ENCODE results near the gene IPO4. TPM values are rescaled to one million over a fixed set of nuclear protein-coding genes. Genes with fewer than 3 reads are reported as not detected.

Gene IPO4
- total RNA-seq, 4 donors from 2014 or later: 12.1 to 60.0 (median 17.3) TPM

DNA sequence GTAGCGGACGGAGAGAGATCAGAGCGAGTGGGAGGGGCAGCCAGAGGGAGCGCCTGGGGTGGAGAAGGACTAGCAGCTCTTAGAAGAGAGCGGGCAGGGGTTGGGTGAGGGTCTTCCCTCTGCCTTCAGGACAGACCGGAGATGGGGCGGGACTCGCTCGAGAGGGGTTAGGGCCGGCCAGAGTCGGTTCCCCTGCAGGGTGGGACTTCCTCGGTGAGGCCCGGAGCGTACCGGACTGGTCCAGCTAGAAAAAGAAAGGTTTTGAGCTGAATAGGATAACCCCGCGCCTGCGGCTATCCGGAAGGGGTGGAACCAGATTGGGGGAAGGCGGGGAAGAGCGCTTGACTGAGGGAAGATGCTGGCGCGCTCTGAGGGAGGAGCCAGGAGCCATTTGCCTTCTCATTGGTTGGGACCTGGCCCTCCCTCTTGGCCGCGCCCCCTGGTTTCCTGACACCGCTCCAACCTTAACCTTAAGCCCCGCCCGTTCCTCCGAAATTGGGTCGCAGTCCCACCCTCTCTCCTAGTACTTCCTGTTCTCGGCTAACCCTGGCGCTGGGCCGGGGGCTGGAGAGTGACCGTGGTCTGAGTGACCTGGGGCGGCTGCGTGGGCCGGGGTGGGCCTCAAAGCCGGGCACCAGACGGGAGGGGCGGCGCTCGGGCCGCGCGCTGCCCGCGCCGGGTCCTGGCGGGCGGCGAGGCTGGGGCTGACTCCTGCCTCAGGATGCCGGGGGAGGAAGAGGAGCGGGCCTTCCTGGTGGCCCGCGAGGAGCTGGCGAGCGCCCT, 41.4 kb downstream of the IPO4 start, which contains the start of gene RNF31:
TSS of gene RNF31 (plus strand) at position 521 of the 783 bp plus-strand sequence. CDS start at position 722, 201 bp downstream.
- TF ChIP-seq, protein P1, sequence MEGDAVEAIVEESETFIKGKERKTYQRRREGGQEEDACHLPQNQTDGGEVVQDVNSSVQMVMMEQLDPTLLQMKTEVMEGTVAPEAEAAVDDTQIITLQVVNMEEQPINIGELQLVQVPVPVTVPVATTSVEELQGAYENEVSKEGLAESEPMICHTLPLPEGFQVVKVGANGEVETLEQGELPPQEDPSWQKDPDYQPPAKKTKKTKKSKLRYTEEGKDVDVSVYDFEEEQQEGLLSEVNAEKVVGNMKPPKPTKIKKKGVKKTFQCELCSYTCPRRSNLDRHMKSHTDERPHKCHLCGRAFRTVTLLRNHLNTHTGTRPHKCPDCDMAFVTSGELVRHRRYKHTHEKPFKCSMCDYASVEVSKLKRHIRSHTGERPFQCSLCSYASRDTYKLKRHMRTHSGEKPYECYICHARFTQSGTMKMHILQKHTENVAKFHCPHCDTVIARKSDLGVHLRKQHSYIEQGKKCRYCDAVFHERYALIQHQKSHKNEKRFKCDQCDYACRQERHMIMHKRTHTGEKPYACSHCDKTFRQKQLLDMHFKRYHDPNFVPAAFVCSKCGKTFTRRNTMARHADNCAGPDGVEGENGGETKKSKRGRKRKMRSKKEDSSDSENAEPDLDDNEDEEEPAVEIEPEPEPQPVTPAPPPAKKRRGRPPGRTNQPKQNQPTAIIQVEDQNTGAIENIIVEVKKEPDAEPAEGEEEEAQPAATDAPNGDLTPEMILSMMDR (IDR thresholded peaks at IDR 0.05; ENCODE audit: low read depth): no peak

DNA sequence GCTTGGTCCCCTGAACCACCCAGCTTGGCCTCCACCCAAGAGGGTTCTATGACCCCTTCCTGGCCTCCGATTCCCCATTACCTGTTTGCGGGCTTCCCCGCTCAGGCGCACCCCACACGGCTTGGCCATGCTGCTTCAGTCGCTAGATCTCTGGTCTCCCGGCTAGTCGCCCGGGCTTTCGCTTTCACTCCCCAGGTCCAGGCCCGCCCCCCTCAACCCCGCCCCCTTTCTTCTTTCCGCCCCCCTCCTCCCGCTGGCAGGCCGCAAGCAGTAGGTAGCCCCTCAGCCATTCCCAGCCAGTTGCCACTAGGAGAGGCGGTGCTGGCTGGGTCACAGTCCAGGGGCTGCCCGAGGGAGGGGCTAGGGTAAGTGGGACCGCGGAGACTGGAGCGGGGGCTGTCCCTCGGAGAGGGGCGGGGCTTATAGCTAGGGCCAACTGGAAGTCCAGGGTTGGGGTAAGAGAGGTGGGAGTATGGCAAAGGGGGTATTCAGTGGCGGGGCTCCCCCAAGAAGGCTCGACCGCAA, 42.1 kb downstream of the IPO4 start, which contains the start of gene PSME2:
TSS of gene PSME2 (minus strand) at position 158 of the 525 bp plus-strand sequence. CDS start at position 129, 29 bp downstream.
- TF ChIP-seq, protein P1 (IDR thresholded peaks at IDR 0.05; ENCODE audit: low read depth): no peak

DNA sequence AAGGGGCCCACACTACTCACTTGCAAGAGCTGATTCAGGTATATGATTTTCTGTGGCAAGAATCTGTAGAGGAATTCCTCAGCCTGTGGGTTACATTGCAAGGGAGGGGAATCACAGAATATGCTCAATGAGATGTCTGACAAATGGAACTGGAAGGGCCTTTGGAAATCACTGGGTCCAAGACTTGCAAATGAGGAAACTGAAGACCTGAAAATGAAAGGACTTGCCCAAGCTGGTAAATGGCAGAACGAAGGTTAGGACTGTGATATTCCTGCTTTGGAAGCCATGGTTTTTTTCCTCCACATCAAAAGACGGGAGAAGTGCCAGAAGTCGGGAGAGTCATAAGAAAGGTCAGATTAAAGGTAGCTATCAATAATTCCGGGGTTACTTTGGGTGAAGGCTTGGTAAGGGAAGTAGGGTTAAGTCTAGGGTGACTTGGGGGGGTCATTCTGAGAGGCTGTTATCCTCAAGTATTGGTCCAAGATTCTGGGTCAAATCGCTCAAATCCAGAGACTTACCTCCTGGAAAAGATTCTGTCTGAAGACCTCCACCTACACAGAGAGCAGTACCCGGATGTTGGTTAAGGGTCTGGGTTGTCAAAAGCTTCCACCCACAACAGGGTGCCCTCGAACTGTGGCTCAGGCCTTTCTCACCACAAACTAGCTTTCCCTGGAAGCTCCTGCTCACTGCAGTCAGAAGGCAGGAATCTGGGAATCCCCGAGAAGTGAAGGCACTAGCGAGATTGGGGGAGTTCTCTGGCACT, 42.7 kb downstream of the IPO4 start:
- TF ChIP-seq, protein P1 (IDR thresholded peaks at IDR 0.05; ENCODE audit: low read depth): no peak

DNA sequence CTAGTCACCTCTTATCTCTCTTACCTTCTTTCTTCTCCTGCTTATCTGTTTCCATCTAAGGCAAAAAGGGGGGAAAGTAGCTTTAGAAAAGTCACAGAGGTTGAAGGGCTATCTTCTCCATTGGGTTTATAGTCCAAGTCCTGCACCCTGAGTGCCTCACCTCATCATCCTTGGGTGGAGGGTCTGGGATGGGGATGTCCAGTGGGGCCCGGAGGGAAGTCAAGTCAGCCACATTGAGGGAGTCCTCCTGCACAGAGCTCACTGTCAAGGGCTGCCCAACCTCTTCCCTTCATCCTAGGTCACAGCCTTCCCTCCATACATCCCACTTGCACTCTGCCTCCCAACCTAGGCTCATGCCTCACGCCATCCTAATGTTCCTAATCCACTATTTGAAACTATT, 43.4 kb downstream of the IPO4 start:
- TF ChIP-seq, protein P1 (IDR thresholded peaks at IDR 0.05; ENCODE audit: low read depth): no peak

DNA sequence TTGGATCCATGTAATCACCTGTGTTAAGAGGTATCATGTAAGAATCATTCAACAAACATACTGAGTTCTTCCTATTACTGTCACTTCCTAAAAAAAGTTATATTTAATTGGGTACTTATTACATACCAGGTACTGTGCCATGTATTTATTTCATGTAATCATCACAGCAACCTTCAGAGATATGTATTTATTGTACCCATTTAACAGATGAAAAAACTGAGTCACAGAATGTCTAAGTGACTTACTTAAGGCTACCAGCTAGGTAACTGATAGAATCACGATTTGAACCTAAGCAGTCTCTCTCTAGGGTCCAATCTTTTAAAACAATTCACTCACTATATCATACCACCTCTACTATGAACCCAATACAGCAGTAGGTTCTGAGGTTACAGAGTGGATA, 44.2 kb downstream of the IPO4 start:
- TF ChIP-seq, protein P1 (IDR thresholded peaks at IDR 0.05; ENCODE audit: low read depth): no peak

DNA sequence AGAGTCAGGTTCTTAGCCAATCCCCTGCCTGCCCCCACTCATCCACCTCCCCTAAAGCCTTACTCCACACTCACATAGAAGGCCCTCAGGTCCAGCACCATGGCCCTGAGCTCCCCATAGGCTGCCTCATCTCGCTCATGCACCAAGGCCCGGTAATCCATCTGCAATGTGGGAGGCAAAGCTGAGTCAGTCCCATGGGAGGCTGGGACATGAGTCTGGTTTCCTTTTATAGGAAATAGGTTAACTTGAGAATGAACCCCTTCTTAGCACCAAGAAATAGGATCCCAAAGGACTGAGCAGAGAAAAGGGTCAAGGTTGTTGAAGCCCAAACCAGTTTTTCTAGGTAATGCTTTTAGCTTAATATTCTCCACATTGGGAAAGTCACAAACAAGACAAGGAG, 45.1 kb downstream of the IPO4 start:
- TF ChIP-seq, protein P1 (IDR thresholded peaks at IDR 0.05; ENCODE audit: low read depth): no peak

Measured in subcutaneous adipose tissue (tissue), 4 donors.